Measurements from ENCODE around the gene KRTAP12-1.

DNA sequence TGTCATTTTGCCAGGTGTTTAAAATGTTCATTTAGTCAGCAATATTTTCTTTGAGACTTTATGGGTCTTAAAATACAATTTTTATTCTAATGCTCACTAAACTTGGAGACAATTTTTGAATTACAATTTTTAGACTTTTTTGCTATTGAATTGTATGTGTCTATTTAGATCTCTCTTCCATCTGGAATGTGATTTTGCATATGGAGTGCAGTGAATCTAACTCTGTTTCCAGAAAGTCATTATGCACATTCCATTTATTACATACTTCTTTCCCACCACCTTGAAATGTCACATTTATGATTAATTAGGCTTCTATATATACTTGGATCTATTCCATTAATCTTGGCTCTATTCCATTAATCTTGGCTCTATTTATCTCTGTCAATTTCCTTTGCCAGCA, 35.0 kb upstream of the KRTAP12-1 start:
- TF ChIP-seq, protein P1, sequence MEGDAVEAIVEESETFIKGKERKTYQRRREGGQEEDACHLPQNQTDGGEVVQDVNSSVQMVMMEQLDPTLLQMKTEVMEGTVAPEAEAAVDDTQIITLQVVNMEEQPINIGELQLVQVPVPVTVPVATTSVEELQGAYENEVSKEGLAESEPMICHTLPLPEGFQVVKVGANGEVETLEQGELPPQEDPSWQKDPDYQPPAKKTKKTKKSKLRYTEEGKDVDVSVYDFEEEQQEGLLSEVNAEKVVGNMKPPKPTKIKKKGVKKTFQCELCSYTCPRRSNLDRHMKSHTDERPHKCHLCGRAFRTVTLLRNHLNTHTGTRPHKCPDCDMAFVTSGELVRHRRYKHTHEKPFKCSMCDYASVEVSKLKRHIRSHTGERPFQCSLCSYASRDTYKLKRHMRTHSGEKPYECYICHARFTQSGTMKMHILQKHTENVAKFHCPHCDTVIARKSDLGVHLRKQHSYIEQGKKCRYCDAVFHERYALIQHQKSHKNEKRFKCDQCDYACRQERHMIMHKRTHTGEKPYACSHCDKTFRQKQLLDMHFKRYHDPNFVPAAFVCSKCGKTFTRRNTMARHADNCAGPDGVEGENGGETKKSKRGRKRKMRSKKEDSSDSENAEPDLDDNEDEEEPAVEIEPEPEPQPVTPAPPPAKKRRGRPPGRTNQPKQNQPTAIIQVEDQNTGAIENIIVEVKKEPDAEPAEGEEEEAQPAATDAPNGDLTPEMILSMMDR (conservative IDR thresholded peaks at IDR 0.05; ENCODE audit: low read length), result no peak
- no peak for TF ChIP-seq EZH2phosphoT487 (IDR thresholded peaks at IDR 0.05; ENCODE audit: borderline replicate concordance, low read depth, low read length)

Measured in OCI-LY7 (cell line).